Fibroblast of lung (primary cell): Measurements from ENCODE around the gene MAP4K4. TPM values are rescaled to one million over a fixed set of nuclear protein-coding genes. Genes with fewer than 3 reads are reported as not detected.

ENCODE experiments used
- DNase-seq, 2 donors: peaks; one replicate each; pipeline versions ENCODE4 v3.0.0 to v3.0.0-alpha.2; 2010; ENCODE audit warnings: low read depth in 2 of 2
- H2AFZ ChIP-seq: 2 replicates; pipeline ENCODE4 v1.5.1; 2012; ENCODE audit warnings: low read length, control low read depth, inconsistent platforms
- H3K27ac ChIP-seq: 2 replicates; pipeline ENCODE4 v1.5.1; 2011; ENCODE audit warnings: low read length, control low read depth; ENCODE audit not compliant: insufficient read depth
- H3K27me3 ChIP-seq: 2 replicates; pipeline ENCODE4 v1.5.1; 2011; ENCODE audit warnings: mild to moderate bottlenecking, low read length; ENCODE audit not compliant: control insufficient read depth, insufficient read depth
- H3K36me3 ChIP-seq: 2 replicates; pipeline ENCODE4 v1.5.1; 2011; ENCODE audit warnings: low read length; ENCODE audit not compliant: control insufficient read depth, insufficient read depth
- H3K4me1 ChIP-seq: 2 replicates; pipeline ENCODE4 v1.5.1; 2011; ENCODE audit warnings: low read length; ENCODE audit not compliant: control insufficient read depth, insufficient read depth; ENCODE audit errors: extremely low read depth
- H3K4me2 ChIP-seq: 2 replicates; pipeline ENCODE4 v1.5.1; 2011; ENCODE audit warnings: low read length, control low read depth; ENCODE audit not compliant: insufficient read depth; ENCODE audit errors: extremely low read depth
- H3K4me3 ChIP-seq, 4 experiments: fragments of 200-600 bp in 1 of 4; sonication (generic) in 1 of 4; replicated peaks in 1 of 4; 2 replicates each; pipeline ENCODE4 v1.5.1; 2011 to 2016; ENCODE audit warnings: low read length in 4 of 4, low read depth in 3 of 4, mild to moderate bottlenecking in 3 of 4, control low read depth in 2 of 4, inconsistent platforms in 1 of 4, mixed read lengths in 1 of 4; ENCODE audit not compliant: insufficient read depth in 1 of 4; ENCODE audit errors: control extremely low read depth in 1 of 4
- H3K79me2 ChIP-seq: 2 replicates; pipeline ENCODE4 v1.5.1; 2012; ENCODE audit warnings: mild to moderate bottlenecking, low read length, inconsistent platforms; ENCODE audit not compliant: control insufficient read depth, insufficient read depth
- H3K9ac ChIP-seq: 2 replicates; pipeline ENCODE4 v1.5.1; 2011; ENCODE audit warnings: mild to moderate bottlenecking, low read length, control low read depth; ENCODE audit not compliant: insufficient read depth
- H3K9me3 ChIP-seq: 2 replicates; pipeline ENCODE4 v1.5.1; 2012; ENCODE audit warnings: low read depth, low read length; ENCODE audit not compliant: control insufficient read depth, insufficient read depth
- H4K20me1 ChIP-seq: 2 replicates; pipeline ENCODE4 v1.5.1; 2011; ENCODE audit warnings: low read length; ENCODE audit not compliant: control insufficient read depth, insufficient read depth; ENCODE audit errors: extremely low read depth
- EZH2 ChIP-seq: IDR thresholded peaks from 2 replicates; pipeline ENCODE4 v1.5.1; 2012; ENCODE audit warnings: low read length, control low read depth, mild to moderate bottlenecking; ENCODE audit errors: missing control alignments
- polyA plus RNA-seq, 2 donors: library from polyadenylated mRNA; depleted of rRNA in 1 of 2; stranded (reverse) in 1 of 2; unstranded in 1 of 2; fragments of >200 nt; gene quantifications; 2 replicates each; pipeline ENCODE4 v1.2.1, GENCODE V29; 2011 to 2012; ENCODE audit warnings: missing spikeins in 1 of 2
- total RNA-seq: library from RNA; depleted of rRNA; stranded (reverse); fragments of >200 nt; gene quantifications from 2 replicates; pipeline ENCODE4 v1.2.1, GENCODE V29; 2014
- TF ChIP-seq, protein P1 (sequence below), 2 donors: IDR thresholded peaks in 1 of 2; conservative IDR thresholded peaks in 1 of 2; 1 replicate in 1 of 2; 2 replicates in 1 of 2; pipeline ENCODE4 v1.5.1; 2011 to 2012; ENCODE audit warnings: low read length in 2 of 2, control low read depth in 1 of 2, inconsistent platforms in 1 of 2, low read depth in 1 of 2, mild to moderate bottlenecking in 1 of 2

Gene MAP4K4
- total and polyA plus RNA-seq, 2 donors (not counting 1 experiment from before 2014, with no cell fraction given) = 113 to 164 TPM

DNA sequence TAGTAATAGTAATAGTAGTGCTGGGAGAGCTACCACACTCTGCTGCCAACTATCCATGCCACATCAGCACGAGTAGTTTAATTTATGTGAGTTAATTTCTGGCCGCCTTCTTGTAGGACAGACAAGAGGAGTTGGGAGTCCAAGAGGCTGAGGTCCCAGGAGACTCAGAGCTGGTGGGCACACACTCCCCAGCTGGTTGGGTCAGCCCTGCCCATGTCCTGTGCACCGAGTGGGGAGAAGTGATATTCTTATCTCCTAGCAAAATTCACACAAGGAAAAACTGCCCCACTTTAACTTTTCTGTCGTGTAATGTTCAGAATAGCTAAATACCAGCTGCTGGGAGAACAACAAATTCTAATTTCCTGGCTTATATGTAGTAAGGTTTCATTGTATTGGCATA, 15.2 kb upstream of the MAP4K4 start:
- no peak for DNase-seq
- TF ChIP-seq, protein P1, sequence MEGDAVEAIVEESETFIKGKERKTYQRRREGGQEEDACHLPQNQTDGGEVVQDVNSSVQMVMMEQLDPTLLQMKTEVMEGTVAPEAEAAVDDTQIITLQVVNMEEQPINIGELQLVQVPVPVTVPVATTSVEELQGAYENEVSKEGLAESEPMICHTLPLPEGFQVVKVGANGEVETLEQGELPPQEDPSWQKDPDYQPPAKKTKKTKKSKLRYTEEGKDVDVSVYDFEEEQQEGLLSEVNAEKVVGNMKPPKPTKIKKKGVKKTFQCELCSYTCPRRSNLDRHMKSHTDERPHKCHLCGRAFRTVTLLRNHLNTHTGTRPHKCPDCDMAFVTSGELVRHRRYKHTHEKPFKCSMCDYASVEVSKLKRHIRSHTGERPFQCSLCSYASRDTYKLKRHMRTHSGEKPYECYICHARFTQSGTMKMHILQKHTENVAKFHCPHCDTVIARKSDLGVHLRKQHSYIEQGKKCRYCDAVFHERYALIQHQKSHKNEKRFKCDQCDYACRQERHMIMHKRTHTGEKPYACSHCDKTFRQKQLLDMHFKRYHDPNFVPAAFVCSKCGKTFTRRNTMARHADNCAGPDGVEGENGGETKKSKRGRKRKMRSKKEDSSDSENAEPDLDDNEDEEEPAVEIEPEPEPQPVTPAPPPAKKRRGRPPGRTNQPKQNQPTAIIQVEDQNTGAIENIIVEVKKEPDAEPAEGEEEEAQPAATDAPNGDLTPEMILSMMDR (conservative IDR thresholded peaks at IDR 0.05 in 1 of 2, IDR thresholded peaks at IDR 0.05 in 1 of 2; ENCODE audit: low read depth in 1 of 2, low read length in 2 of 2) = no peak
- TF ChIP-seq EZH2 = no peak
- H3K9ac ChIP-seq = no peak overlapping the region
- H3K79me2 ChIP-seq = no peaks in the 10 kb centered on the region
- H3K9me3 ChIP-seq = no peaks in the 10 kb centered on the region
- H3K4me1 ChIP-seq = no peaks in the 10 kb centered on the region
- H3K27me3 ChIP-seq = no peaks in the 10 kb centered on the region
- no peak overlapping the region for H3K27ac ChIP-seq
- H3K36me3 ChIP-seq = no peaks in the 10 kb centered on the region
- no peak overlapping the region for H3K4me3 ChIP-seq
- no peak overlapping the region for H2AFZ ChIP-seq
- H4K20me1 ChIP-seq = no peaks in the 10 kb centered on the region
- no peak overlapping the region for H3K4me2 ChIP-seq

DNA sequence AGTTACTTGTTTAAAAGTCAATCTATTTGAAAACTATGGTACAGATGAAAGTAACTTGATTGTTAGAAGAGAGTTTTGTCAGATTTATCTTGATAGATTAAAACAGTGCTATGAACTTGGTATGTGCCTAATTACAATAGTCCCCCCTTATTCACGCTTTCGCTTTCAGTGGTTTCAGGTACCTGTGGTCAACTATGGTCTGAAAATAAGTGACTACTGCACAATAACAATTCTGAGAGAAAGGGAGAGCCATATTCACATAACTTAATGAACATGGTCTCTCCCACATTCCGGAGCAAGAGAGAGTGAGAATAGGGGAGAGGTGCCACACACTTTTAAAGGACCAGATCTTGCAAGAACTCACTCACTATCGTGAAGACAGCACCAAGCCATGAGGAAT, 13.2 kb upstream of the MAP4K4 start:
- no peaks in the 10 kb centered on the region for H3K27me3 ChIP-seq
- no peak overlapping the region for H3K4me2 ChIP-seq
- H3K27ac ChIP-seq = no peak overlapping the region
- TF ChIP-seq, protein P1 (conservative IDR thresholded peaks at IDR 0.05 in 1 of 2, IDR thresholded peaks at IDR 0.05 in 1 of 2; ENCODE audit: low read depth in 1 of 2, low read length in 2 of 2) = no peak
- no peak for TF ChIP-seq EZH2
- no peak overlapping the region for H2AFZ ChIP-seq
- no peak overlapping the region for H3K9ac ChIP-seq
- H3K36me3 ChIP-seq = no peaks in the 10 kb centered on the region
- no peaks in the 10 kb centered on the region for H4K20me1 ChIP-seq
- H3K9me3 ChIP-seq = no peaks in the 10 kb centered on the region
- no peaks in the 10 kb centered on the region for H3K79me2 ChIP-seq
- no peaks in the 10 kb centered on the region for H3K4me1 ChIP-seq
- H3K4me3 ChIP-seq = no peak overlapping the region
- DNase-seq = no peak

DNA sequence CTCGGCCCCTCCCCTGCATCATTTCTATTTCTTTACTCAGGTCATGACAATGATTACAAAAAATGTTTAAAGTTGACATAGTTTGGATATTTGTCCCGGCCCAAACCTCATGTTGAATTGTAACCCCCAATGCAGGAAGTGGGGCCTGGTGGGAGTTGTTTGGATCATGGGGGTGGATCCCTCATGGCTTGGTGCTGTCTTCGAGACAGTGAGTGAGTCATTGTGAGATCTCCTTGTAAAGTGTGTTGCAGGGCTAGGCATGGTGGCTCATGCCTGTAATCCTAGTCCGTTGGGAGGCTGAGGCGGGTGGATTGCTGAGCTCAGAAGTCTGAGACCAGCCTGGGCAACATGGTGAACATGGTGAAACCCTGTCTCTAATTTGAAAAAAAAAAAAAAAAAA, 9.2 kb upstream of the MAP4K4 start:
- Histone ChIP-seq H3K4me2 (no peak overlapping the region), H3K9ac (no peak overlapping the region), H3K36me3 (no peaks in the 10 kb centered on the region), H2AFZ (no peak overlapping the region), H3K4me3 (no peak overlapping the region), H3K4me1 (no peaks in the 10 kb centered on the region), H3K9me3 (no peaks in the 10 kb centered on the region), H4K20me1 (no peaks in the 10 kb centered on the region), H3K27me3 (no peaks in the 10 kb centered on the region), H3K79me2 (no peaks in the 10 kb centered on the region), H3K27ac (no peak overlapping the region)
- peak in 1 of 2 donors; percentile 39 for DNase-seq
- TF ChIP-seq, protein P1 (conservative IDR thresholded peaks at IDR 0.05 in 1 of 2, IDR thresholded peaks at IDR 0.05 in 1 of 2; ENCODE audit: low read depth in 1 of 2, low read length in 2 of 2) = no peak
- no peak for TF ChIP-seq EZH2
